GM21367 (cell line): ENCODE data around the gene CDIP1.

Experiments used
- ATAC-seq: cut with Tn5 transposase; IDR thresholded peaks from one replicate; pipeline ENCODE4 v1.9.1; 2021; ENCODE audit not compliant: unreplicated experiment

The CDIP1 gene

GRCh38 chr16:4494746-4495490 is 43.7 kb downstream of the CDIP1 start:
- ATAC-seq: no peak

GRCh38 chr16:4491898-4492297 is 46.7 kb downstream of the CDIP1 start:
- ATAC-seq: no peak

GRCh38 chr16:4489030-4489429 is 49.5 kb downstream of the CDIP1 start:
- ATAC-seq: no peak

GRCh38 chr16:4488499-4488967 is 50.0 kb downstream of the CDIP1 start:
- no peak for ATAC-seq

- ATAC-seq: no peak
These were observed 50.5 kb downstream of the CDIP1 start for GRCh38 chr16:4487955-4488498.

GRCh38 chr16:4486126-4486893 is 52.3 kb downstream of the CDIP1 start:
- no peak for ATAC-seq

GRCh38 chr16:4481963-4482362 is 56.6 kb downstream of the CDIP1 start:
- no peak for ATAC-seq

GRCh38 chr16:4481526-4481925 is 57.0 kb downstream of the CDIP1 start:
- no peak for ATAC-seq

GRCh38 chr16:4477966-4478365 is 60.6 kb downstream of the CDIP1 start:
- ATAC-seq: no peak

GRCh38 chr16:4475880-4476788 is 62.4 kb downstream of the CDIP1 start, which contains the start of gene HMOX2:
TSS of gene HMOX2 (plus strand) at chr16:4476398. CDS start at chr16:4505525, 29,127 bp downstream.
- ATAC-seq: peak; percentile 78

GRCh38 chr16:4474192-4474961 is 64.2 kb downstream of the CDIP1 start, which contains the start of gene NMRAL1:
TSS of gene NMRAL1 (minus strand) at chr16:4474625. CDS start at chr16:4474132, 493 bp downstream.
- ATAC-seq: peak; percentile 31

- ATAC-seq: no peak
These were observed 65.7 kb downstream of the CDIP1 start for GRCh38 chr16:4472880-4473279.

GRCh38 chr16:4471869-4472268 is 66.7 kb downstream of the CDIP1 start:
- no peak for ATAC-seq

- ATAC-seq: no peak
These were observed 69.6 kb downstream of the CDIP1 start for GRCh38 chr16:4468972-4469371.

- ATAC-seq: no peak
These were observed 70.7 kb downstream of the CDIP1 start for GRCh38 chr16:4467916-4468315.

GRCh38 chr16:4465977-4466779 is 72.4 kb downstream of the CDIP1 start:
- ATAC-seq: no peak

- ATAC-seq: no peak
These were observed 74.9 kb downstream of the CDIP1 start for GRCh38 chr16:4463522-4464163.

- ATAC-seq: no peak
These were observed 77.1 kb downstream of the CDIP1 start for GRCh38 chr16:4461250-4462085.
